Panc1 (cell line): ENCODE measurements around the gene HOXD13.

ENCODE experiments used
- CTCF ChIP-seq: fragments of 450-650 bp; IDR thresholded peaks from 2 replicates; pipeline ENCODE4 v1.5.1; 2017; ENCODE audit warnings: mild to moderate bottlenecking
- POLR2AphosphoS5 ChIP-seq: IDR thresholded peaks from 2 replicates; pipeline ENCODE4 v1.6.1; 2012; ENCODE audit warnings: mild to moderate bottlenecking, low read depth, low read length, moderate library complexity
- SIN3A ChIP-seq: IDR thresholded peaks from 2 replicates; pipeline ENCODE4 v1.6.1; 2012; ENCODE audit warnings: low read depth, mild to moderate bottlenecking, low read length, moderate library complexity, borderline replicate concordance; ENCODE audit not compliant: insufficient read depth
- TCF7L2 ChIP-seq: IDR thresholded peaks from 2 replicates; pipeline ENCODE4 v1.6.1; 2011; ENCODE audit warnings: mild to moderate bottlenecking, low read depth, low read length, inconsistent platforms
- TF ChIP-seq, protein P1 (sequence below), 2 experiments: IDR thresholded peaks; 2 replicates each; pipeline ENCODE4 v1.6.1; 2011 to 2012; ENCODE audit warnings: low read depth in 2 of 2, control low read depth in 1 of 2, low read length in 1 of 2, mild to moderate bottlenecking in 1 of 2, moderate library complexity in 1 of 2; ENCODE audit not compliant: insufficient read depth in 1 of 2

GRCh38 chr2:176094349-176094748 is 1.8 kb downstream of the HOXD13 start:
- TF ChIP-seq CTCF (no peak), SIN3A (no peak), POLR2AphosphoS5 (no peak), TCF7L2 (no peak)
- TF ChIP-seq, protein P1, sequence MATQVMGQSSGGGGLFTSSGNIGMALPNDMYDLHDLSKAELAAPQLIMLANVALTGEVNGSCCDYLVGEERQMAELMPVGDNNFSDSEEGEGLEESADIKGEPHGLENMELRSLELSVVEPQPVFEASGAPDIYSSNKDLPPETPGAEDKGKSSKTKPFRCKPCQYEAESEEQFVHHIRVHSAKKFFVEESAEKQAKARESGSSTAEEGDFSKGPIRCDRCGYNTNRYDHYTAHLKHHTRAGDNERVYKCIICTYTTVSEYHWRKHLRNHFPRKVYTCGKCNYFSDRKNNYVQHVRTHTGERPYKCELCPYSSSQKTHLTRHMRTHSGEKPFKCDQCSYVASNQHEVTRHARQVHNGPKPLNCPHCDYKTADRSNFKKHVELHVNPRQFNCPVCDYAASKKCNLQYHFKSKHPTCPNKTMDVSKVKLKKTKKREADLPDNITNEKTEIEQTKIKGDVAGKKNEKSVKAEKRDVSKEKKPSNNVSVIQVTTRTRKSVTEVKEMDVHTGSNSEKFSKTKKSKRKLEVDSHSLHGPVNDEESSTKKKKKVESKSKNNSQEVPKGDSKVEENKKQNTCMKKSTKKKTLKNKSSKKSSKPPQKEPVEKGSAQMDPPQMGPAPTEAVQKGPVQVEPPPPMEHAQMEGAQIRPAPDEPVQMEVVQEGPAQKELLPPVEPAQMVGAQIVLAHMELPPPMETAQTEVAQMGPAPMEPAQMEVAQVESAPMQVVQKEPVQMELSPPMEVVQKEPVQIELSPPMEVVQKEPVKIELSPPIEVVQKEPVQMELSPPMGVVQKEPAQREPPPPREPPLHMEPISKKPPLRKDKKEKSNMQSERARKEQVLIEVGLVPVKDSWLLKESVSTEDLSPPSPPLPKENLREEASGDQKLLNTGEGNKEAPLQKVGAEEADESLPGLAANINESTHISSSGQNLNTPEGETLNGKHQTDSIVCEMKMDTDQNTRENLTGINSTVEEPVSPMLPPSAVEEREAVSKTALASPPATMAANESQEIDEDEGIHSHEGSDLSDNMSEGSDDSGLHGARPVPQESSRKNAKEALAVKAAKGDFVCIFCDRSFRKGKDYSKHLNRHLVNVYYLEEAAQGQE (IDR thresholded peaks at IDR 0.05; ENCODE audit: insufficient read depth in 1 of 2, low read depth in 2 of 2, low read length in 1 of 2) = no peak
